Tibial nerve (tissue), 3 donors: Measurements from ENCODE around the gene SNPH.

Experiments used
- POLR2A ChIP-seq, 2 donors: fragments of 450-650 bp; IDR thresholded peaks; one replicate each; pipeline ENCODE4 v1.6.1; 2017; ENCODE audit warnings: antibody characterized with exemption in 2 of 2, mild to moderate bottlenecking in 2 of 2, moderate library complexity in 2 of 2
- TF ChIP-seq, protein P1 (sequence below), 5 experiments: fragments of 200-600 bp in 3 of 5; fragments of 450-650 bp in 2 of 5; sonication (generic) in 3 of 5; IDR thresholded peaks; one replicate each; pipeline ENCODE4 v1.5.1; 2016 to 2019; ENCODE audit warnings: antibody characterized with exemption in 5 of 5, mild to moderate bottlenecking in 3 of 5, moderate library complexity in 2 of 5

DNA sequence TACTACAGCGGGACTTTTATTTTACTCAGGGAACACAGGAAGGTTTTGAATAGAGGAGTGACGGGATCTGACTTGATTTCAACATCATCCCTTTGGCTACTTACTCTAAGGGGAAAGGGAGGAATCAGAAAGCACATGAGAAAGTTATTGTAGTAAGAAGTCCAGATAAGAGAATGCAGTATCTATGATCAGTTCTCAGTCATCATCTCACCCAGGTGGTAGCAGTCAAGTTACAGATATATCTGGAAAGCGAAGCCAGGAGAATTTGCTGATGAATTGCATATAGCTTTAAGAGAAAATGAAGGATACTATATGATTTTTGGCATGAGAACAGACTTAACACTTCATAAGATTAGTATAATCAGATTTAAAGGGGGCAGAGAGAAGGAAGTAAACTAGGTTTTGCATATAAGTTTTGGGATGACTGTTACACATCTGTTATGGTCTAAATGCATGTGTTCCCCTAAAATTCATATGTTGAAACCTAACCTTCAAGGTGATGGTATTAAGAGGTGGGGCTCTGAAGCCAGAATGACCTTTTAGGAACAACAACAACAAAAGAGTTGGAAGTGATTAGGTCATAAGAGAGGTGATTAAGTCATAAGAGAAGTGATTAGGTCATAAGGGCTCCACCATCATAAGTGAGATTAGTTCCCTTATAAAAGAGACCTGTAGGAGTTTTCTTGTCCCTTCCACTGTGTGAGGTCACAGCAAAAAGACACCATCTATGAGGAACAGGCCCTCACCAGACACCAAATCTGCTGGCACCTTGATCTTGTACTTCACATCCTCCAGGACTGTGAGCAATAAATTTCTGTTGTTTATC, 33.6 kb upstream of the SNPH start:
- TF ChIP-seq, protein P1, sequence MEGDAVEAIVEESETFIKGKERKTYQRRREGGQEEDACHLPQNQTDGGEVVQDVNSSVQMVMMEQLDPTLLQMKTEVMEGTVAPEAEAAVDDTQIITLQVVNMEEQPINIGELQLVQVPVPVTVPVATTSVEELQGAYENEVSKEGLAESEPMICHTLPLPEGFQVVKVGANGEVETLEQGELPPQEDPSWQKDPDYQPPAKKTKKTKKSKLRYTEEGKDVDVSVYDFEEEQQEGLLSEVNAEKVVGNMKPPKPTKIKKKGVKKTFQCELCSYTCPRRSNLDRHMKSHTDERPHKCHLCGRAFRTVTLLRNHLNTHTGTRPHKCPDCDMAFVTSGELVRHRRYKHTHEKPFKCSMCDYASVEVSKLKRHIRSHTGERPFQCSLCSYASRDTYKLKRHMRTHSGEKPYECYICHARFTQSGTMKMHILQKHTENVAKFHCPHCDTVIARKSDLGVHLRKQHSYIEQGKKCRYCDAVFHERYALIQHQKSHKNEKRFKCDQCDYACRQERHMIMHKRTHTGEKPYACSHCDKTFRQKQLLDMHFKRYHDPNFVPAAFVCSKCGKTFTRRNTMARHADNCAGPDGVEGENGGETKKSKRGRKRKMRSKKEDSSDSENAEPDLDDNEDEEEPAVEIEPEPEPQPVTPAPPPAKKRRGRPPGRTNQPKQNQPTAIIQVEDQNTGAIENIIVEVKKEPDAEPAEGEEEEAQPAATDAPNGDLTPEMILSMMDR (IDR thresholded peaks at IDR 0.05): no peak
- TF ChIP-seq POLR2A (IDR thresholded peaks at IDR 0.05): no peak
